G401 (cell line): ENCODE results near the gene ZNF630. TPM values are rescaled to one million over a fixed set of nuclear protein-coding genes. Genes with fewer than 3 reads are reported as not detected.
A peak's percentile ranks its signal among the peaks of the same experiment; 100 is the strongest.
"Not testable (repeated sequence)": the region's sequence is repeated elsewhere in the genome, so short reads cannot be mapped to it uniquely, and the experiment has no call there.

ENCODE experiments used
- DNase-seq: peaks from one replicate; pipeline ENCODE4 v3.0.0-alpha.2; 2015; ENCODE audit warnings: low spot score
- in situ Hi-C: cut with HindIII; loops from 2 replicates; pipeline ENCODE4 v1.10.0; 2016; ENCODE audit warnings: low sequenced_read_pairs, mixed read lengths
- total RNA-seq: library from RNA; depleted of rRNA; stranded (reverse); fragments of >200 nt; shearing (Covaris generic); gene quantifications from 2 replicates; pipeline ENCODE4 v1.2.3, GENCODE V29; 2014; rRNA removed

The ZNF630 gene
- total RNA-seq, result 0.12 TPM in 1 of 2 replicates, not detected in the other

DNA sequence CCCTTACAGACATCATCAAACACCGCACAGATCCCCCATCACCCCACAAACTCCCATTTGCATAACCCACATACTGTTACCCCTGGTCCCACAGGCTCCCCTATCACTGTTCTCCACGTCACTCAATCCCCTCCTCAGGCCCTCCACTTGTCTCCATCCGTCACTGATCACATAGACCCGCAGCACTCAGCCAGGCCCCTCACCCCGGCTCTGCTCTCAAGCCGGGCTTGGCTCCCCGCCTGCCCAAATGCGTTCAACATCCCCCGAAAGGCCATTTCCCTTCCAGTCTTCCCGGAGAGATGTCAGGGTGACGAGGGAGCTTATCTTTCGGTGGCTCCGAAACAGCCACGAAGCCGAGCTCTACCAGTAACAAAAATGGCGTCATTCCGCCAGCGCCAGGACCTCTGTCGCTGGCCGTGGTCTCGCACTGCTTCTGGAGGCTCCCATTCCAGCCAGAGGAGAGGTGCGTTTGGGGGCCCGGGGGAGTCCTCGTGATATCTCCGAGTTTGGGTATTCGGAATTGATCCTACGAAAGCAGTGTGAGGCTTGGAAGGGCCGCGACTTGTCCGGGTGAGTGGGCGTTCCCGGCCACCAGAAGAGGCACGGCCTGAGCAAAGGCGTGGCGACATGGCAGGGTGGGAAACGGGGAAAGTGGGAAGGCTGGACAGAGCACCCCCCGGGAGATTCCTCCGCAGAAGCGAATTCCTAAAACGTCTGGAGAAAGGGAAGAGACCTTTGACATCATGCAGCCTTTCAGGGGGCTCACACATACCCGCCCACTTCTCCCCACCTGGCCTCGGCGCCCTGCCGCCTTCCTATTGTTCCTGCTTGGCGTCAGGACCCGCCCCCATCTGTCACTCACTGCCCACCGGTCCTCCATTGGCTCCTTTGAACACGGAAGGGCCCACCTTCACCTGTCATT, at the start of gene ZNF630:
Gene ZNF630, minus strand, starts transcription at position 577 of the 922 bp plus-strand sequence. CDS start 4,754 bp downstream, outside the sequence.
- in situ Hi-C loops, result no loop called here
- DNase-seq, result peak; percentile 90

DNA sequence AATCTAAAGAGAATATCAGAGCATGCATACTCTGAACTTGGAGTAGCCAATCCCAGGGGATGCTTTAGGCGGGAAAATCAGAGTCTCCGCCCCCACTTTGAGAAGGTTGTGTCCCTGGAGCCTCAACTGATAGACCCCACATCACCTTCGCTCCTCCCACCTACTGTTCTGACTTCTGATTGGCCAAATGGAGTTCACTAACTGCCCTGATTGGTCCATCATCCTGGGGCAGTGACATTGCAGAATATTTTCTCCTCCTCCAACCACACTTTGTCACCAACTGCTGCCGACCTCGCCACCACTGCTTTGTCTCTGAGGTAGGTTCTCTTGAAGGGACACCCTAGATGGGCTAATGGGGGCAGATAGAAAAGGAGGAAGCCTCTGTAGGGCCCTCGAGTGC, 36.3 kb upstream of the ZNF630 start:
- no peak for DNase-seq
- in situ Hi-C loops, result no loop called here

DNA sequence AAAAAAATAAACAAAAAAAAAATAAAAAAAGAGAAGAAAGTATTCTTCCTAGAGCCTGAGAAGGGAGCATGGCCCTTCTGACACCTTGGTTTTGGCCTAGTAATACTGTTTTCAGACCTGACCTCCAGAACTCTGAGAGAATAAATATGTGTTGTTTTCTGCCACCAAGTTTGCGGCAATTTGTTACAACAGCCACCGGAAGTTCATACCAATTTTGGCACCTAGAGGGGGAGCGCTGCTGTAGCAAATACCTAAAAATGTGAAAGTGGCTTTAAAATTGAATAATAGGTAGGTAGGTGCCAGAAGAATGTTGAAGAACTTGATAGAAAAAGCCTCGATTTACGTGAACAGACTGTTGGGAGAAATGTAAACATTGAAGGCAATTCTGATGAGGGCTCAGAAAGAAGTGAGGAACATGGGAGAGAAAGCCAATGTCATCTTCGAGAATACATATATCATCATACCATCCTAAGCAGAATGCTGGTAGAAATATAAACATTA, 31.5 kb upstream of the ZNF630 start:
- no peak for DNase-seq
- in situ Hi-C loops, result no loop called here

DNA sequence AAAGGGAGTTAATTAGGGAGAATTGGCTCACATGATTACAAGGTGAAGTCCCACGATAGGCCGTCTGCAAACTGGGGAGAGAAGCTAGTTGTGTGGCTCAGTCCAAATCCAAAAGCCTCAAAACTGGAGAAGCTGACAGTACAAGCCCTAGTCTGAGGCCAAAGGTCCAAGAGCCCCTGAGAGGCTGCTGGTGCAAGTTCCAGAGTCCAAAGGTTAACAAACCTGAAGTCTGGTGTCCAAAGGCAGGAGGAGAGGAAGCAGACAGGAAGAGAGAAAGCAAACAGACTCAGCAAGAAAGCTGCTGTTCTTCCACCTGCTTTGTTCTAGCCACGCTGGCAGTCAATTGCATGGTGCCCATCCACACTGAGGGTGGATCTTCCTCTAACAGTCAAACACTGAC, 30.0 kb upstream of the ZNF630 start:
- no peak for DNase-seq
- in situ Hi-C loops, result no loop called here

DNA sequence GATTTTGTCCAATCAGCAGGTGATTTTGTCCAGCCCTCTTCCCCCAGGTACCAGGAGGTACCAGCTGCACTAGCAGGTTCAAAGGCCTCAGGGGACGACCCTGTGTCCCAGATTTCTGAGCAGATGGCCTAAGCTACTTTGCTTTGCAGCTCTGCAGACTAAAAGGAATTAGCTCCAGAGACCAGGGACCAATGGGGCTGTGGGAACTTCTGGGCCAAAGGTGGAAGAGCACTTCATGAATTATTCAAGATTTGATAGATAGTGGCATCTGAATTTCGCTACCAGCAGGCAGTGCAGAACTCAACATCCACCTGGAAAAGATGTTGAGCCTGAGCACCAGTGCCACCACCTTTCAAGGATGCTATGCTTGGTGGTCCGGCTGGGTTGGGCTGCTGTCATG, 21.1 kb upstream of the ZNF630 start:
- in situ Hi-C loops, result not testable (repeated sequence)

DNA sequence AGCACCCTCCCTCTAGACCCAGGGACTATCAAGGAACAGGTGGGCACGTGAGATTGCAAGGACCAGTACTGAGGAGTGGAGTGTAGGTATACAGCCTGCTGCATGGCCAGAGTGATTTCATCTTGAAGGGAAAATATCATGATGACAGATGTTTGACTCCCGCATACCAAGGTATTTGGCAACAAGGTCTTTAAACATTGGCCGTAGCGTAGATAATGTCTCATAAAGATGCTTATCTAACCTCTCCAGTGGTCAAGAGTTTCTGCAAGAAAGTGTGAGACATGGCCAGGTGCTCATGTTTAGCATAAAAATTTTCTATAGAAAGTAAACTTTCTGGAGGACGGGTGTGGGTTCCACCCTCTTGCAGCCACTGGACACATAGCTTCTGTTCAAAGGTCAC, 18.7 kb upstream of the ZNF630 start:
- no peak for DNase-seq
- in situ Hi-C loops, result no loop called here

More for the DNA sequence above, 21.1 kb upstream of the ZNF630 start:
- not testable (repeated sequence) for DNase-seq

DNA sequence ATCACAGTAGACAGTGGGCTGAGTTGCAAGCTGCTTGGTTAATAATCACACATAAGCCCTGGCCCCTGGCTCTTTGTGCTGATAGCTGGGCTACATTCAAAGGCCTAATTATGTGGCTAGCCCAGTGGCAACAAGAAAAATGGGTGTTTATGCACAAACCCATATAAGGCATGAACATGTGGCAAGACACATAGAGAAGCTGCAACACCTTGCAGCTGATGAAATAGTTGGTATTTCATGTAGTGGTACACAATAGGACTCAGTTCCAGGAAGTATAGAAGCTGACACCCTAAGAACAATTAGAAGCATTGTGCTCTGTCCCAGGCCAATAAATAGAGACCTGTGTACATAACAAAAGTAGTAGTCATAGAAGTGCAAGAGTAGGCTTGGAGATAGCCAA, 14.6 kb upstream of the ZNF630 start:
- in situ Hi-C loops, result no loop called here
- no peak for DNase-seq

DNA sequence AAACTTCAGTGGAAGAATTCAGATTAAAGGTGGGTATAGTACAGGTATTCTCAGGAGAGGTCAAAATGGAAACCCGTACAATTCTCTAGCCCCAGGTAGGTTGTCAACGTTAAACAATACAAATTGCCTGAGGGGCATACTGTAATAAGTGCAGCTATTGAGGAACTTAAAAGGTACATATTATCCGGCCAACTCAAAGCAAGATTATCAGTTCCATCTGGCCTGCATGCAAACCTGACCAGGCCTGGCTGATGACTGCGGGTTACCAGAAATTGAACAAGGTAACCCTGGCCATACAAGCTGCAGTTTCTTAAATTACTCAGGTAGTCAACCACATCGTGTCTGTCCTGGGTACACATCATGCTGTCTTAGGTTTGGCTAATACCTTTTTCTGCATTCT, 12.3 kb upstream of the ZNF630 start:
- in situ Hi-C loops, result no loop called here
- DNase-seq, result no peak

DNA sequence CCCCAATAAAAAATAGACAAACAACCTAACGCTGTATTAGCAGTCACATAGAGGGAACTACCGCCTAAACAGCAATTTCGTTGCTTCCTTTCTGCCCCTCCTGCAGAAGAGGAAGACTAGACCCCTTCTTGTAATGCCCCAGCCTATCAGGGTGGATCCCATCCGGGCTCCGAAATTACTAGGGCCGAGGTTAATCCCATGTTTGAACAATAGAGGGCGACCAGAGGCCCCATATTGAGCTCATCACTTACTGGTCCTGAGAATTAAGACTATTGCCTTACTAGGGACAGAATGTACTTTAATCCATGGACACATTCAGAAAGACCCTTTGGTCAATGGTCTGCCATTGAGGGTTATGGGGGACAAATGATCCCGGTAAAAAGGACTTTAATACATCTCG, 11.8 kb upstream of the ZNF630 start:
- peak; percentile 40 for DNase-seq
- in situ Hi-C loops, result no loop called here

DNA sequence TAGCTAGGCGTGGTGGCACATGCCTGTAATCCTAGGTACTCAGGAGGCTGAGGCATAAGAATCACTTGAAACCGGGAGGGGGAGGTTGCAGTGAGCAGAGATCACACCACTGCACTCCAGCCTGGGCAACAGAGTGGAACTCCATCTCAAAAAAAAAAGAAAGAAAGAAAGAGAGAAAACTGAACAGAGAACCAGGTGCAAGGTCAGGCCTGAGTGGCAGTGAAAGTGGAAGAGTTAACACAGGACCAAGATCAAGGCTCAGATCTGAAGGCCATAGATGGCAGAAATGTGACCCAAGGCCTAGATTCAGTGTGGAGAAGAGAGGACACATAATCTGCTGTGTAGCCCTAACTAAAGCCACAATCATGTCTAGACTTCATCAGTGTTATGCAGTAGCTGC, 4.9 kb upstream of the ZNF630 start:
- no peak for DNase-seq
- in situ Hi-C loops, result no loop called here

DNA sequence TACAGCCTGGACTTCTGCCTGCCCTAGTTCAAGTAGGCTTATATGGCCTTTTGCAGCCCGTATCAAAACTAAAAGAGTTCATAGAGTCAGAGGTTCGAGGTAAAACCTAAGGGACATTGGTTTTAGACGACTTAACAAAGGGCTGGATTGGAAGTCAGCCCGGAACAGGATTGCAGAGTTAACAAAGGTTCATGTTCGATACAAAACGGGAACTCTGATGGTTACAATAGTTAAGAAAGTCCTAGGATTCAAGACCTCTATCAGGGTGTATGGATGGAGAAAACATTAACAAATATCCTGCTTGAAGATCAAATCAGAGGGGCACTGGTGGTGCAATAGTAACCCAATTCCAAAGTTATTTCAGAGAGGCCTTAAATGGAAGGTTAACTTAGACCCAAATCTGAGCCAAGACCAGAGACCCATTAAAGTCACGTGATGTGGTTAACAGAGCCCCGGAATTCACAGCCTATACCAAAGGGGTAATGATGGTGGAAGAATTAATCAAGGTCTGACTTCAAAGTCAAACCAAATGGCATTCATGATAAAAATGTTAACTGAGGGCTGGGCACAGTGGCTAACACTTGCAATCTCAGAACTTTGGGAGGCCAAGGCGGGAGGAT, 656 bp upstream of the ZNF630 start:
- in situ Hi-C loops, result no loop called here
- DNase-seq, result no peak

DNA sequence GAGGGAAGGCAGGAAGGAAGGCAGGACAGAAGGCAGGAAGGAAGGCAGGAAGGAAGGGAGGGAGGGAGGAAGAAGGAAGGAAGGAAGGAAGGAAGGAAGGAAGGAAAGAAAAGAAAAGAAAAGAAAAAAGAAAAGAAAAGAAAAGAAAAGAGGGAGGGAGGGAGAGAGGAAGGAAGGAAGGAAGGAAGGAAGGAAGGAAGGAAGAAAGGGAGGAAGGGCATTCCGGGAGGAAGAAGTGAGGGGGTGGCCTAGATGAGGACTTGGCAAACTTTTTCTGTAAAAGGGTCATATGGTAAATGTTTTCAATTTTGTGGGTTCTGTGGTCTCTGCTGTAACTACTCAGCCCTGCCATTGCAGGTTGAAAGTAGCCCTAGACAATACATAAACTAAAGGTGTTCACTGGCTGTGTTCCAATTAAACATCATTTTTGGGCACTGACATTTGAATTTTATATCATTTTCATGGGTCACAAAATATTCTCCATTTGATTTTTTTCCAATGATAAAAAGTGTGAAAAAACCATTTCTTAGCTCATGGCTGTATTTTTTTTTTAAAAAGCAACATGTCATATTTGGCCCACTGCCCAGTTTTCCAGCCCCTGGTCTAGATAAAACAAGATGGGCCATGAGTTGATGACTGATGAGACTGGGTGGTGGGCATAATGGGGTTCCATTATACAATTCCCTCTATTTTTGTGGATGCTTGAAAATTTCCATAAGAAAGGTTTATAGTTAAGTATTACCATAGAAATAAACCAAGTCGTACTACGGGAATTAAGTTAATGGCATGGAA, 3.1 kb downstream of the ZNF630 start:
- in situ Hi-C loops, result no loop called here
- DNase-seq, result no peak

DNA sequence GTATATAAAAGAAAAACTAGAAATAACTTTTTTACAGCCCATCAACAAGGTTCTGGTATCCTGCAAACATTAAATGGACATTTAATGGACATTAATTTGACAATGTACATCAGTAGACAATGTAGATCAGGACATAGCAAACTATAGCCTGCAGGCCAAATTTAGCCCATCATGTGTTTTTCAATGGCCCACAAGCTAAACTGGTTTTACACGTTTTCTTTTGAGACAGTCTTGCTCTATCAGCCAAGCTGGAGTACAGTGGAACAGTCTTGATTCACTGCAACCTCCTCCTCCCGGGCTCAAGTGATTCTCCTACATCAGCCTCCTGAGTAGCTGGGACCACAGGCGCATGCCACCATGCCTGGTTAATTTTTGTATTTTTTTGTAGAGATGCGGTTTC, 7.2 kb downstream of the ZNF630 start:
- no peak for DNase-seq
- in situ Hi-C loops, result no loop called here

DNA sequence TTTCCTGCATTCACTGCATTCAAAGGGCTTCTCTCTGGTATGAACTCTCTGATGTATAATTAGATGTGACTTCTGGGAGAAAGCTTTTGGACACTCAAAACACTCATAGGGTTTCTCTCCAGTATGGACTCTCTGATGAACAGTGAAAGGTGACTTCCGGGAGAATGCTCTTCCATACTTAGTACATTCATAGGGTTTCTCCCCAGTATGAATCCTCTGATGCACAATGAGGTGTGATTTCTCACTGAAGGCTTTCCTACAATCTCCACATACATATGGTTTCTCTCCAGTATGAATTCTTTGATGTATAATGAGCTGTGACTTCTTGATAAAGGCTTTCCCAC, 12.2 kb downstream of the ZNF630 start:
- in situ Hi-C loops, result no loop called here
- no peak for DNase-seq

DNA sequence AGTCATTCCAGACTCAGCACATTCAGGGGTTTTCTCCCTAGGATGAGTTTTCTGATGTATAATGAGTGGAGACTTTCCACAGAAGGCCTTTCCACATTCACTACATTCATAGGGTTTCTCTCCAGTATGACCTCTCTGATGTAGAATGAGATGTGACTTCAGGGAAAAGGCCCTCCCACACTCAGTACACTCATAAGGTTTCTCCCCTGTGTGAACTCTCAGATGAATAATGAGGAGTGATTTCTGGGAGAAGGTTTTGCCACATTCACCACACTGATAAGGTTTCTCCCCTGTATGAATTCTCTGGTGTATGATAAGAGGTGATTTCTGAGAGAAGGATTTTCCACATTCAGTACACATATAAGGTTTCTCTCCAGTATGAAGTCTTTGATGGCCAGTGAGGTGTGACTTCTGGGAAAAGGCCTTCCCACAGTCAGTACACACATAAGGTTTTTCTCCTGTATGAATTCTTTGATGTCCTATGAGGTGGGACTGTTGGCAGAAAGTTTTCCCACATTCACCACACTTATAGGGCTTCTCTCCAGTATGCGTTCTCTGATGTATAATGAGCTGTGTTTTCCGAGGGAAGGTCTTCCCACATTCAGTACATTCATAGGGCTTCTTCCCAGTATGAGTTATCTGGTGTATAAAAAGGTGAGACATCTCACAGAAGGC, 12.7 kb downstream of the ZNF630 start:
- no peak for DNase-seq
- in situ Hi-C loops, result no loop called here

DNA sequence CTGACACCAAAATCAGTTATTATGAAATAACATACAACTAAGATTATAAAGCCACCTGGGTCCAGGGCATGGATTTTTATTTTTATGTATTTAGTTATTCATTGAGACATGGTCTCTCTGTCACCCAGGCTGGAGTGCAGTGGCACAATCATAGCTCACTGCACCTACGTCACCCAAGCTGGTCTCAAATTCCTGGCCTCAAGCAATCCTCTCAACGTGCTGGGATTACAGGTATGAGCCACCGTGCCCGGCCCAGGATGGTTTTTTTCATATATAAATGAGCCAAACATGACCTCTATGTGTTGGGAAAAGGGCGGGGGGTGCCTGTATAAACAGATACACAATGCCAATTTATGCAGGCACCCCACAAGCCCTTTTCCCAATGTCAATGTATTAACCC, 24.6 kb downstream of the ZNF630 start:
- no peak for DNase-seq
- in situ Hi-C loops, result no loop called here

DNA sequence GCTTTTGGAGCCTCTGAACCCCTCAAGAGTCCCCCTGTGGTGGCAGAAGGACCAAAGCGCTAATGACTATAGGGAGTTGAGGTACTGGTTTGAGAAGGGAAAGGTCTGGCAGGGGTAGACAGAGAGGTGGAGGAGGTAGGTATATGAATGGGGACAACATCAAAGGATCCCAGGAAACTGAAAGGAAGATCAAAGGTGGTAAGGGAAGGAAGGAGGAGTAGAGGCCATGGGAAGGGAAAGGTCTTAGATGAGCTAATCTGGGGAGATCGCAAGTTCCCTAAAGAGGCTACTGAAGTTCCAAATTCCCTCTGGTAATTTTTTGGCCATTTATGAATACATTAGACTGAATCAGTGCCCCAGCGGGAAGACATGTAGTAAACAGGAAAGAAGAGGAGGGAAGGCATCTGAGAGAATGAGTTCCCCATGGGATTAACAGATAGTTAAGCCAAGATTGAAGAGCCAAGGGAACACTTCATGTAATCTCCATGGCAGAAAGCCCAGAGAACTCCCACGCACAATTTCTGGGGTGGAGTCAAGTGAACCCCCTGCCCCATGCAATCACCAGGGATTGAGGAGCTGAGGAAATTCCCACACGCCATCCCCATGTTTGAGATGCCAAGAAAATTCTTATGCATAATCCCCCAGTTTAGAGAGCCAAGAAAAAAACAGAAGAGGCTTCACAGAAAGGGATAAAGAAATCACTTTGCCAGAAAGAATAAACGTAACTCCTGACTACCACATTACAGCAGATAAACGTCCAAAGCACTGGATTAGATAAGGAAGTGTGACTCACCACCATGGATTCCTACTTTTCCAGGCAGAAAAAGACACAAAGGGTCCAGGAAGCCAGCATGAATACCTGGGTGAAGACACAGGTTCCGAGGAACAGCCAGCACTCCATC, 25.8 kb downstream of the ZNF630 start:
- no peak for DNase-seq
- in situ Hi-C loops, result no loop called here

DNA sequence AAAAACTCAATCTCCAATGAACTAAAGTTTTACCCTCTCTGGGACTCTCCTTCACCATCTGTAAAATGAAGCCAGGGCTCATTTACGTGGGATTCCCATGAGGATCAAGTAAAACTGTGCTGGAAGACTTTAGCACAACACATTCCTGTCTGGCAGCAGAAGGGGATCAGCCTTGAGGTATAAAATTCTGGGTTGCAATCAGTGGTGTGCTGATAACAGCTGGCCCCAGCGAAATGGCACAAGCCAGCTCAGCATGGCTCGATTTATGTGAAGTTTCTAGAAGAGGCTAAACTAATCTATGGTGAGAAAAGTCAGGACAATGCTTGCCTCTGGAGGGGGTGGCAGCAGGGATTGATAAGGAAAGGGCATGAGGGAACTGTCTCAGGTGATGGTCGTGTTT, 28.4 kb downstream of the ZNF630 start:
- in situ Hi-C loops, result no loop called here
- no peak for DNase-seq
